GM18498 (cell line): ENCODE measurements around the gene CHD5.

Experiments used
- ATAC-seq: cut with Tn5 transposase; IDR thresholded peaks from one replicate; pipeline ENCODE4 v1.9.1; 2021; ENCODE audit warnings: mild to moderate bottlenecking, moderate library complexity; ENCODE audit not compliant: unreplicated experiment

Gene CHD5

GRCh38 chr1:6101826-6102531 is 78.1 kb downstream of the CHD5 start:
- no peak for ATAC-seq

GRCh38 chr1:6100861-6101783 is 79.0 kb downstream of the CHD5 start:
- no peak for ATAC-seq

GRCh38 chr1:6099787-6100765 is 80.0 kb downstream of the CHD5 start:
- ATAC-seq = no peak

- no peak for ATAC-seq
Measured at GRCh38 chr1:6099297-6099696, 80.8 kb downstream of the CHD5 start.

- ATAC-seq = no peak
Measured at GRCh38 chr1:6098303-6099215, 81.6 kb downstream of the CHD5 start.

- ATAC-seq = no peak
Measured at GRCh38 chr1:6097824-6098223, 82.3 kb downstream of the CHD5 start.

GRCh38 chr1:6097117-6097595 is 83.0 kb downstream of the CHD5 start:
- no peak for ATAC-seq

GRCh38 chr1:6096243-6097116 is 83.6 kb downstream of the CHD5 start:
- ATAC-seq = no peak

- ATAC-seq = no peak
Measured at GRCh38 chr1:6095511-6096242, 84.4 kb downstream of the CHD5 start.

GRCh38 chr1:6094801-6095505 is 85.2 kb downstream of the CHD5 start:
- no peak for ATAC-seq

- no peak for ATAC-seq
Measured at GRCh38 chr1:6094246-6094645, 85.9 kb downstream of the CHD5 start.

- no peak for ATAC-seq
Measured at GRCh38 chr1:6093611-6094010, 86.5 kb downstream of the CHD5 start.

- no peak for ATAC-seq
Measured at GRCh38 chr1:6093071-6093470, 87.0 kb downstream of the CHD5 start.

GRCh38 chr1:6092211-6092610 is 87.9 kb downstream of the CHD5 start:
- no peak for ATAC-seq

GRCh38 chr1:6091823-6092109 is 88.4 kb downstream of the CHD5 start:
- no peak for ATAC-seq

- ATAC-seq = no peak
Measured at GRCh38 chr1:6090996-6091822, 88.9 kb downstream of the CHD5 start.

GRCh38 chr1:6090288-6090687 is 89.8 kb downstream of the CHD5 start:
- no peak for ATAC-seq
